RPMI8226 (cell line): Measurements from ENCODE around the gene ZBTB7C.
A peak's percentile ranks its signal among the peaks of the same experiment; 100 is the strongest.

ENCODE experiments used
- DNase-seq: peaks from one replicate; pipeline ENCODE4 v3.0.0-alpha.2; 2015

ZBTB7C gene

GRCh38 chr18:48385596-48385995 lies 23.6 kb downstream of the ZBTB7C start:
- DNase-seq: peak; percentile 67

GRCh38 chr18:48376934-48377333 lies 32.2 kb downstream of the ZBTB7C start:
- no peak for DNase-seq

GRCh38 chr18:48376406-48376805 lies 32.8 kb downstream of the ZBTB7C start:
- no peak for DNase-seq

- no peak for DNase-seq
Observed at GRCh38 chr18:48375150-48375800, 33.9 kb downstream of the ZBTB7C start.

GRCh38 chr18:48374423-48375149 lies 34.6 kb downstream of the ZBTB7C start:
- no peak for DNase-seq

GRCh38 chr18:48371854-48372602 lies 37.2 kb downstream of the ZBTB7C start:
- no peak for DNase-seq

GRCh38 chr18:48367557-48367956 lies 41.6 kb downstream of the ZBTB7C start:
- DNase-seq: no peak

GRCh38 chr18:48365965-48366364 lies 43.2 kb downstream of the ZBTB7C start:
- DNase-seq: peak; percentile 28

GRCh38 chr18:48364146-48364545 lies 45.0 kb downstream of the ZBTB7C start:
- DNase-seq: no peak

- no peak for DNase-seq
Observed at GRCh38 chr18:48363175-48363574, 46.0 kb downstream of the ZBTB7C start.

- no peak for DNase-seq
Observed at GRCh38 chr18:48361801-48362200, 47.4 kb downstream of the ZBTB7C start.

GRCh38 chr18:48360376-48361021 lies 48.7 kb downstream of the ZBTB7C start:
- DNase-seq: no peak

- DNase-seq: no peak
Observed at GRCh38 chr18:48359626-48360025, 49.6 kb downstream of the ZBTB7C start.

GRCh38 chr18:48358868-48359267 lies 50.3 kb downstream of the ZBTB7C start:
- DNase-seq: no peak

GRCh38 chr18:48356909-48357631 lies 52.1 kb downstream of the ZBTB7C start:
- DNase-seq: peak; percentile 55

- DNase-seq: no peak
Observed at GRCh38 chr18:48356151-48356745, 52.9 kb downstream of the ZBTB7C start.

- DNase-seq: no peak
Observed at GRCh38 chr18:48355276-48356115, 53.7 kb downstream of the ZBTB7C start.

GRCh38 chr18:48354746-48355260 lies 54.4 kb downstream of the ZBTB7C start:
- DNase-seq: no peak

GRCh38 chr18:48352051-48352755 lies 57.0 kb downstream of the ZBTB7C start:
- DNase-seq: no peak
